UCSD-AML1 (cell line): ENCODE data around the gene SMYD2.
A peak's percentile ranks its signal among the peaks of the same experiment; 100 is the strongest.
"Not testable (repeated sequence)": the region's sequence is repeated elsewhere in the genome, so short reads cannot be mapped to it uniquely, and the experiment has no call there.

ENCODE experiments used
- DNase-seq: peaks from one replicate; lab custom pipeline; 2025; ENCODE audit not compliant: unreplicated experiment; lab: John Stamatoyannopoulos, UW

The SMYD2 gene

GRCh38 chr1:214271174-214271858 is 9.6 kb upstream of the SMYD2 start:
- DNase-seq: no peak

GRCh38 chr1:214271995-214272731 is 8.8 kb upstream of the SMYD2 start:
- no peak for DNase-seq

- no peak for DNase-seq
Observed at GRCh38 chr1:214272964-214273533, 7.9 kb upstream of the SMYD2 start.

GRCh38 chr1:214275700-214276099 is 5.3 kb upstream of the SMYD2 start:
- not testable (repeated sequence) for DNase-seq

GRCh38 chr1:214276786-214277185 is 4.2 kb upstream of the SMYD2 start:
- no peak for DNase-seq

GRCh38 chr1:214277704-214278635 is 3.0 kb upstream of the SMYD2 start:
- no peak for DNase-seq

- peak; percentile 65 for DNase-seq
Observed at GRCh38 chr1:214280386-214281020, 456 bp upstream of the SMYD2 start.

- peak; percentile 53 for DNase-seq
Observed at GRCh38 chr1:214281720-214282629, 1.0 kb downstream of the SMYD2 start.

GRCh38 chr1:214282630-214283242 is 1.8 kb downstream of the SMYD2 start:
- no peak for DNase-seq

- DNase-seq: no peak
Observed at GRCh38 chr1:214285610-214286440, 4.9 kb downstream of the SMYD2 start.

- DNase-seq: no peak
Observed at GRCh38 chr1:214287884-214288283, 6.9 kb downstream of the SMYD2 start.

GRCh38 chr1:214289574-214290272 is 8.8 kb downstream of the SMYD2 start:
- no peak for DNase-seq

GRCh38 chr1:214290424-214291037 is 9.6 kb downstream of the SMYD2 start:
- DNase-seq: no peak

GRCh38 chr1:214292322-214292721 is 11.4 kb downstream of the SMYD2 start:
- no peak for DNase-seq

- DNase-seq: no peak
Observed at GRCh38 chr1:214295934-214296333, 15.0 kb downstream of the SMYD2 start.

GRCh38 chr1:214296860-214297745 is 16.1 kb downstream of the SMYD2 start:
- DNase-seq: no peak
